ENCODE results near the gene WWTR1.

DNA sequence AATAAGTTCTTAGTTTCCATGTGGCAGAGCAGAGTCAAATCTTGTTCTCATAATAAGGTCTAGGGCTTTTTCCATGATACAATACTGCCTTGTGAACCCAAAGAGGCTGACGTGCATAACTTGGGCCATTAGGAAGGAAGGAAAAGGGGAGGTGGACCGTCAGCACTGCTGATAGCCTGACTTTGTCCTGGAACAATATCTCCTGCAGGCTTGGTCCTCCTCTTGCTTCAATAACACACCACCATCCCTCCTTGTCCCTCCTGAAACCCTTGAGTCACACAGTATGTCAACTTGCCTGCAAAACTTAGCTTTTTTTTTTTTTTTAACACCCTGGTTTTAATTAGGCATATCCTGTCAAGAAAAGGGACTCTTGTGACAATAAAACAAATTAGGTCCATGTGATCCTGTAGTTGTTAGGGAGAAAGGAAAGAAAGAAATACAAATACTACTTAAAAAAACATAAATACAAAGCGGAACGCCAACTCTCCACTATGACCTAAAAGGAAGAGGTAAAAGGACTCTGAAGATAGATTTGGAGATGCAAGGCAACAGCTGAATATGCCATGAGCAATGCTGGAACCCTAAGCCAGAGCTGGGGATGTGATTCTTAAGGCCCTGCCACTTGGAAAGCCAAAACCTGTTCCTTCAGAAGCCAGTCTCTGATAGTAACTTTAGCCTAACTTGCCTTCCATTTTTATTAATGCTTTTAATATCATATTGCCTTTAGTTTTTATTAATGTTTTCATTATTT, 67.0 kb downstream of the WWTR1 start:
- TF ChIP-seq, protein P1, sequence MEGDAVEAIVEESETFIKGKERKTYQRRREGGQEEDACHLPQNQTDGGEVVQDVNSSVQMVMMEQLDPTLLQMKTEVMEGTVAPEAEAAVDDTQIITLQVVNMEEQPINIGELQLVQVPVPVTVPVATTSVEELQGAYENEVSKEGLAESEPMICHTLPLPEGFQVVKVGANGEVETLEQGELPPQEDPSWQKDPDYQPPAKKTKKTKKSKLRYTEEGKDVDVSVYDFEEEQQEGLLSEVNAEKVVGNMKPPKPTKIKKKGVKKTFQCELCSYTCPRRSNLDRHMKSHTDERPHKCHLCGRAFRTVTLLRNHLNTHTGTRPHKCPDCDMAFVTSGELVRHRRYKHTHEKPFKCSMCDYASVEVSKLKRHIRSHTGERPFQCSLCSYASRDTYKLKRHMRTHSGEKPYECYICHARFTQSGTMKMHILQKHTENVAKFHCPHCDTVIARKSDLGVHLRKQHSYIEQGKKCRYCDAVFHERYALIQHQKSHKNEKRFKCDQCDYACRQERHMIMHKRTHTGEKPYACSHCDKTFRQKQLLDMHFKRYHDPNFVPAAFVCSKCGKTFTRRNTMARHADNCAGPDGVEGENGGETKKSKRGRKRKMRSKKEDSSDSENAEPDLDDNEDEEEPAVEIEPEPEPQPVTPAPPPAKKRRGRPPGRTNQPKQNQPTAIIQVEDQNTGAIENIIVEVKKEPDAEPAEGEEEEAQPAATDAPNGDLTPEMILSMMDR (IDR thresholded peaks at IDR 0.05; ENCODE audit: low read length) = no peak
- no peak for TF ChIP-seq EZH2 (IDR thresholded peaks at IDR 0.05; ENCODE audit: borderline replicate concordance, low read length)

All from OCI-LY1 (cell line).